Erythroblast (primary cell): Measurements from ENCODE around the gene SYP.
"Not testable (repeated sequence)": the region's sequence is repeated elsewhere in the genome, so short reads cannot be mapped to it uniquely, and the experiment has no call there.

Source experiments
- GATA1 ChIP-seq: IDR thresholded peaks from 2 replicates; pipeline ENCODE4 v1.6.1; 2011; ENCODE audit warnings: low read depth, mild to moderate bottlenecking, control low read depth, low read length, moderate library complexity
- POLR2A ChIP-seq: IDR thresholded peaks from 2 replicates; pipeline ENCODE4 v1.6.1; 2011; ENCODE audit warnings: mild to moderate bottlenecking, low read length

GRCh38 chrX:49143154-49143553 is 56.8 kb downstream of the SYP start:
- not testable (repeated sequence) for TF ChIP-seq POLR2A, GATA1
